B cell (primary cell): ENCODE measurements around the gene AMFR. TPM values are rescaled to one million over a fixed set of nuclear protein-coding genes. Genes with fewer than 3 reads are reported as not detected.

Experiments used
- ATAC-seq: fragments of 200-7000 bp; cut with Tn5 transposase; one replicate; pipeline ENCODE4 v1.10.0; 2021; ENCODE audit warnings: low read depth, mild to moderate bottlenecking, moderate number of reproducible peaks, moderate library complexity
- CTCF ChIA-PET: fragments of 350-600 bp; sonication (Branson Sonifier 250); formaldehyde crosslinking; loops from one replicate; lab custom pipeline; 2021; ENCODE audit warnings: antibody characterized with exemption, inconsistent platforms; lab: Charles Lee
- POLR2A ChIA-PET: fragments of 350-600 bp; sonication (Branson Sonifier 250); formaldehyde crosslinking; loops from one replicate; lab custom pipeline; 2021; ENCODE audit warnings: antibody characterized with exemption; lab: Charles Lee
- DNase-seq: peaks from one replicate; pipeline ENCODE4 v3.0.0; 2013
- H2AFZ ChIP-seq: 2 replicates; pipeline ENCODE4 v1.6.1; 2012; ENCODE audit warnings: mild to moderate bottlenecking, low read depth, low read length; ENCODE audit not compliant: insufficient read depth, poor library complexity, severe bottlenecking
- H3K27ac ChIP-seq, 2 donors: 1 replicate in 1 of 2; 2 replicates in 1 of 2; pipeline ENCODE4 v1.5.1; 2012 to 2013; ENCODE audit warnings: low read length in 2 of 2, mild to moderate bottlenecking in 2 of 2, moderate library complexity in 1 of 2
- H3K27me3 ChIP-seq, 4 experiments: fragments of 200-600 bp in 1 of 4; sonication (generic) in 1 of 4; replicated peaks in 1 of 4; 1 replicate in 2 of 4; 2 replicates in 2 of 4; pipeline versions ENCODE4 v1.6.1 to v1.7.0; 2013 to 2016; ENCODE audit warnings: low read length in 3 of 4, mild to moderate bottlenecking in 2 of 4, mixed read lengths in 1 of 4, moderate library complexity in 1 of 4; ENCODE audit not compliant: insufficient read depth in 4 of 4, control insufficient read depth in 3 of 4; ENCODE audit errors: control extremely low read depth in 1 of 4
- H3K36me3 ChIP-seq, 2 experiments: replicated peaks in 1 of 2; 1 replicate in 1 of 2; 2 replicates in 1 of 2; pipeline versions ENCODE4 v1.6.1 to v1.7.1; 2013; ENCODE audit warnings: low read length in 1 of 2; ENCODE audit not compliant: insufficient read depth in 2 of 2, control insufficient read depth in 1 of 2; ENCODE audit errors: control extremely low read depth in 1 of 2, extremely low read depth in 1 of 2
- H3K4me1 ChIP-seq, 2 donors: fragments of 200-600 bp in 1 of 2; sonication (generic) in 1 of 2; 1 replicate in 1 of 2; 2 replicates in 1 of 2; pipeline versions ENCODE4 v1.5.1 to v1.6.1; 2013 to 2017; ENCODE audit warnings: low read length in 2 of 2; ENCODE audit not compliant: control insufficient read depth in 2 of 2, insufficient read depth in 2 of 2
- H3K4me2 ChIP-seq: replicated peaks from 2 replicates; pipeline ENCODE3; 2012; ENCODE audit warnings: mild to moderate bottlenecking, low read depth, low read length; ENCODE audit not compliant: poor library complexity, severe bottlenecking
- H3K4me3 ChIP-seq, 5 experiments: fragments of 200-600 bp in 1 of 5; sonication (generic) in 1 of 5; 1 replicate in 3 of 5; 2 replicates in 2 of 5; pipeline versions ENCODE4 v1.5.1 to v1.7.0; 2011 to 2016; ENCODE audit warnings: low read length in 4 of 5, mild to moderate bottlenecking in 4 of 5, low read depth in 2 of 5, control low read depth in 1 of 5, moderate library complexity in 1 of 5; ENCODE audit not compliant: insufficient read depth in 1 of 5; ENCODE audit errors: control extremely low read depth in 1 of 5, extremely low read depth in 1 of 5
- H3K79me2 ChIP-seq: fragments of 200-600 bp; sonication (generic); one replicate; pipeline ENCODE4 v1.6.0; 2016; ENCODE audit warnings: low read length; ENCODE audit not compliant: control insufficient read depth, insufficient read depth
- H3K9ac ChIP-seq: fragments of 200-600 bp; sonication (generic); 2 replicates; pipeline ENCODE4 v1.6.1; 2017; ENCODE audit warnings: mild to moderate bottlenecking, low read length, moderate library complexity
- H3K9me3 ChIP-seq, 3 donors: one replicate each; pipeline versions ENCODE4 v1.6.1 to v1.7.1; 2013; ENCODE audit warnings: low read length in 2 of 3; ENCODE audit not compliant: control insufficient read depth in 2 of 3, insufficient read depth in 1 of 3; ENCODE audit errors: control extremely low read depth in 1 of 3
- H4K20me1 ChIP-seq: 2 replicates; pipeline ENCODE4 v1.6.0; 2012; ENCODE audit warnings: mild to moderate bottlenecking, low read length; ENCODE audit not compliant: insufficient read depth, control insufficient read depth, poor library complexity, severe bottlenecking
- H3K27ac Mint-ChIP-seq: one replicate; pipeline ENCODE4 v1.8.0; 2021; ENCODE audit warnings: mixed read lengths
- H3K27me3 Mint-ChIP-seq: one replicate; pipeline ENCODE4 v1.8.0; 2021; ENCODE audit warnings: mixed read lengths
- H3K4me1 Mint-ChIP-seq: one replicate; pipeline ENCODE4 v1.8.0; 2021; ENCODE audit warnings: mixed read lengths
- H3K4me3 Mint-ChIP-seq: one replicate; pipeline ENCODE4 v1.8.0; 2021; ENCODE audit warnings: mixed read lengths
- H3K9me3 Mint-ChIP-seq: one replicate; pipeline ENCODE4 v1.8.0; 2022; ENCODE audit warnings: mixed read lengths; ENCODE audit not compliant: insufficient read depth
- CTCF ChIP-seq: fragments of 200-600 bp; IDR thresholded peaks from one replicate; pipeline ENCODE4 v1.8.0; 2022; ENCODE audit warnings: antibody characterized with exemption, mild to moderate bottlenecking
- EZH2 ChIP-seq: IDR thresholded peaks from 2 replicates; pipeline ENCODE4 v1.6.1; 2012; ENCODE audit warnings: borderline replicate concordance, low read depth, mild to moderate bottlenecking, moderate library complexity, low read length; ENCODE audit not compliant: insufficient read depth, poor library complexity, severe bottlenecking
- WGBS: methylation state at CpG from one replicate; pipeline ENCODE4 v1.1.5; 2013; ENCODE audit warnings: missing lambda C conversion rate; ENCODE audit not compliant: insufficient coverage; 5-methylcytosine and 5-hydroxymethylcytosine counted together
- intact Hi-C: fragments of 100-400 bp; cut with micrococcal nuclease; formaldehyde crosslinking; loops from one replicate; pipeline ENCODE4 v1.10.0; 2022
- polyA plus RNA-seq: library from polyadenylated mRNA; depleted of rRNA; stranded (reverse); fragments of >200 nt; gene quantifications from 2 replicates; pipeline ENCODE4 v1.2.3, GENCODE V29; 2012
- total RNA-seq, 2 donors: library from RNA; stranded (reverse); fragments of 120-200 nt in 1 of 2; gene quantifications; 1 replicate in 1 of 2; 2 replicates in 1 of 2; pipeline versions ENCODE4 v1.2.3 to v1.2.4, GENCODE V29; 2013 to 2022

AMFR gene
- total and polyA plus RNA-seq, 2 donors (not counting 1 experiment from before 2014, with no cell fraction given), result 118 to 225 TPM

GRCh38 chr16:56339431-56340195, 85.7 kb downstream of the AMFR start:
- Histone ChIP-seq H3K27ac (no peak overlapping the region), H3K9ac (no peak overlapping the region), H3K4me2 (no peak overlapping the region), H2AFZ (no peak overlapping the region), H3K4me3 (no peak overlapping the region), H4K20me1 (no peaks in the 10 kb centered on the region), H3K9me3 (no peaks in the 10 kb centered on the region), H3K4me1 (no peaks in the 10 kb centered on the region), H3K27me3 (no peaks in the 10 kb centered on the region), H3K79me2 (no peaks in the 10 kb centered on the region), H3K36me3 (no peaks in the 10 kb centered on the region)
- DNase-seq (no peak), ATAC-seq (no peak)
- intact Hi-C loops, result no loop called here
- H3K9me3 Mint-ChIP-seq, result no peaks in the 10 kb centered on the region
- H3K4me1 Mint-ChIP-seq, result no peaks in the 10 kb centered on the region
- H3K27me3 Mint-ChIP-seq, result no peaks in the 10 kb centered on the region
- 94% methylated on average over 17 of the region's 17 CpGs for WGBS
- TF ChIP-seq CTCF (no peak), EZH2 (no peak)
- H3K4me3 Mint-ChIP-seq, result no peak overlapping the region
- ChIA-PET CTCF (interaction anchor here (1.2 kb wide), 1 partner anchor 17 kb away, joined by 3 read pairs; no protein-coding TSS in a partner anchor), POLR2A (no interaction called here)
- H3K27ac Mint-ChIP-seq, result no peak overlapping the region

- CTCF ChIA-PET, result interaction anchor here (0.8 to 1.2 kb wide), 2 partner anchors 18 to 20 kb away, joined by 3 read pairs; no protein-coding TSS in a partner anchor
- Mint-ChIP-seq H3K27me3 (no peaks in the 10 kb centered on the region), H3K4me3 (no peak overlapping the region), H3K27ac (no peak overlapping the region), H3K4me1 (no peaks in the 10 kb centered on the region), H3K9me3 (no peaks in the 10 kb centered on the region)
- Histone ChIP-seq H3K27me3 (no peaks in the 10 kb centered on the region), H3K4me2 (no peak overlapping the region), H3K4me3 (no peak overlapping the region), H2AFZ (no peak overlapping the region), H3K4me1 (no peaks in the 10 kb centered on the region), H4K20me1 (no peaks in the 10 kb centered on the region), H3K36me3 (no peaks in the 10 kb centered on the region), H3K27ac (no peak overlapping the region), H3K9ac (no peak overlapping the region), H3K9me3 (no peaks in the 10 kb centered on the region), H3K79me2 (no peaks in the 10 kb centered on the region)
- DNase-seq (no peak), ATAC-seq (no peak)
- 90% methylated on average over 16 of the region's 17 CpGs for WGBS
- TF ChIP-seq EZH2 (no peak), CTCF (no peak)
- intact Hi-C loops, result no loop called here
- POLR2A ChIA-PET, result no interaction called here
These were observed 86.6 kb downstream of the AMFR start for GRCh38 chr16:56338566-56339318.
